Thyroid gland (tissue), 4 donors: ENCODE measurements around the gene SLCO2B1. TPM values are rescaled to one million over a fixed set of nuclear protein-coding genes. Genes with fewer than 3 reads are reported as not detected.

Experiments used
- DNase-seq, 2 donors: peaks; one replicate each; pipeline ENCODE4 v3.0.0-alpha.2; 2019
- H3K27ac ChIP-seq, 3 donors: fragments of 200-600 bp; sonication (generic); 1 replicate in 2 of 3; 2 replicates in 1 of 3; pipeline ENCODE4 v1.5.1; 2016 to 2019; ENCODE audit warnings: mild to moderate bottlenecking in 1 of 3, moderate library complexity in 1 of 3
- H3K27me3 ChIP-seq: fragments of 200-600 bp; sonication (generic); one replicate; pipeline ENCODE4 v1.5.1; 2019
- H3K36me3 ChIP-seq, 2 donors: fragments of 200-600 bp; sonication (generic); one replicate each; pipeline ENCODE4 v1.5.1; 2016 to 2019
- H3K4me1 ChIP-seq, 2 donors: fragments of 200-600 bp; sonication (generic); one replicate each; pipeline ENCODE4 v1.5.1; 2017 to 2019
- H3K4me3 ChIP-seq, 3 donors: fragments of 200-600 bp; sonication (generic); replicated peaks in 1 of 3; 1 replicate in 2 of 3; 2 replicates in 1 of 3; pipeline ENCODE4 v1.5.1; 2016; ENCODE audit warnings: mild to moderate bottlenecking in 1 of 3
- H3K9me3 ChIP-seq: fragments of 200-600 bp; sonication (generic); one replicate; pipeline ENCODE4 v1.5.1; 2017
- CTCF ChIP-seq, 6 experiments: fragments of 200-600 bp in 3 of 6; fragments of 450-650 bp in 3 of 6; sonication (generic) in 3 of 6; IDR thresholded peaks; one replicate each; pipeline ENCODE4 v1.5.1; 2016 to 2019; ENCODE audit warnings: antibody characterized with exemption in 6 of 6, mild to moderate bottlenecking in 2 of 6, inconsistent platforms in 1 of 6, moderate library complexity in 1 of 6
- POLR2A ChIP-seq, 2 donors: fragments of 450-650 bp; IDR thresholded peaks; one replicate each; pipeline ENCODE4 v1.6.1; 2017; ENCODE audit warnings: antibody characterized with exemption in 2 of 2, mild to moderate bottlenecking in 2 of 2, moderate library complexity in 1 of 2
- WGBS, 2 donors: methylation state at CpG; one replicate each; pipeline ENCODE4 v1.1.5; 2017; 5-methylcytosine and 5-hydroxymethylcytosine counted together
- intact Hi-C: fragments of 100-400 bp; cut with DNase I; formaldehyde crosslinking; loops from one replicate; pipeline ENCODE4 v1.15.1; 2023
- total RNA-seq, 4 donors: library from RNA; depleted of rRNA; stranded (reverse); fragments of >200 nt; gene quantifications; one replicate each; pipeline ENCODE4 v1.2.3, GENCODE V29; 2016

The SLCO2B1 gene
- total RNA-seq, 4 donors from 2014 or later: 22.0 to 244 (median 56.9) TPM

- H3K4me1 ChIP-seq: no peaks in the 10 kb centered on the region
- DNase-seq: no peak
- WGBS, 2 donors: 34 to 36% methylated on average over 3 of the region's 3 CpGs
- no peak overlapping the region for H3K27ac ChIP-seq
- H3K36me3 ChIP-seq: no peaks in the 10 kb centered on the region
- no peaks in the 10 kb centered on the region for H3K27me3 ChIP-seq
- H3K4me3 ChIP-seq: no peak overlapping the region
- H3K9me3 ChIP-seq: no peaks in the 10 kb centered on the region
- TF ChIP-seq POLR2A (IDR thresholded peaks at IDR 0.05) (no peak), CTCF (IDR thresholded peaks at IDR 0.05) (no peak)
- intact Hi-C loops: no loop called here
Observed at GRCh38 chr11:75182664-75183063, 31.8 kb downstream of the SLCO2B1 start.

- H3K9me3 ChIP-seq: no peaks in the 10 kb centered on the region
- intact Hi-C loops: no loop called here
- 84 to 85% methylated on average over 4 of the region's 4 CpGs for WGBS, 2 donors
- DNase-seq: no peak
- H3K27ac ChIP-seq: no peak overlapping the region
- H3K36me3 ChIP-seq: no peaks in the 10 kb centered on the region
- no peak overlapping the region for H3K4me3 ChIP-seq
- TF ChIP-seq CTCF (IDR thresholded peaks at IDR 0.05) (no peak), POLR2A (IDR thresholded peaks at IDR 0.05) (no peak)
- no peaks in the 10 kb centered on the region for H3K27me3 ChIP-seq
- no peaks in the 10 kb centered on the region for H3K4me1 ChIP-seq
Observed at GRCh38 chr11:75184051-75184450, 33.1 kb downstream of the SLCO2B1 start.

- intact Hi-C loops: no loop called here
- Histone ChIP-seq H3K27ac (no peak overlapping the region), H3K4me3 (no peak overlapping the region), H3K4me1 (no peaks in the 10 kb centered on the region), H3K9me3 (no peaks in the 10 kb centered on the region), H3K27me3 (no peaks in the 10 kb centered on the region), H3K36me3 (no peaks in the 10 kb centered on the region)
- TF ChIP-seq CTCF (IDR thresholded peaks at IDR 0.05): no peak
- 70 to 74% methylated on average over 3 of the region's 3 CpGs for WGBS, 2 donors
- DNase-seq: no peak
Observed at GRCh38 chr11:75184757-75185425, 34.0 kb downstream of the SLCO2B1 start.

- intact Hi-C loops: no loop called here
- 89% methylated on average over 3 of the region's 3 CpGs for WGBS, 2 donors
Observed at GRCh38 chr11:75185866-75186265, 35.0 kb downstream of the SLCO2B1 start.

More at GRCh38 chr11:75185866-75186265, 35.0 kb downstream of the SLCO2B1 start:
- TF ChIP-seq POLR2A (IDR thresholded peaks at IDR 0.05): no peak
- TF ChIP-seq CTCF (IDR thresholded peaks at IDR 0.05): no peak
- Histone ChIP-seq H3K27ac (no peak overlapping the region), H3K4me1 (peaks cover 0 to under 1% of the 10 kb centered on the region in 2 donors), H3K36me3 (no peaks in the 10 kb centered on the region), H3K9me3 (no peaks in the 10 kb centered on the region), H3K4me3 (no peak overlapping the region), H3K27me3 (no peaks in the 10 kb centered on the region)
- DNase-seq: no peak
